ENCODE results near the gene TULP4.
"Not testable (repeated sequence)": the region's sequence is repeated elsewhere in the genome, so short reads cannot be mapped to it uniquely, and the experiment has no call there.

- not testable (repeated sequence) for TF ChIP-seq HDGF (IDR thresholded peaks at IDR 0.05; ENCODE audit: borderline replicate concordance); CTBP1 (IDR thresholded peaks at IDR 0.05; ENCODE audit: borderline replicate concordance); BHLHE40 (IDR thresholded peaks at IDR 0.05; ENCODE audit: borderline replicate concordance); ZNF384 (IDR thresholded peaks at IDR 0.05); FOXK2 (IDR thresholded peaks at IDR 0.05); TARDBP (IDR thresholded peaks at IDR 0.05); LEF1 (IDR thresholded peaks at IDR 0.05; ENCODE audit: borderline replicate concordance); NFRKB (IDR thresholded peaks at IDR 0.05); L3MBTL2 (conservative IDR thresholded peaks at IDR 0.05)
These were observed 36.7 kb downstream of the TULP4 start for GRCh38 chr6:158348737-158349504.
